ENCODE data around the gene MTOR. TPM values are rescaled to one million over a fixed set of nuclear protein-coding genes. Genes with fewer than 3 reads are reported as not detected.

MTOR gene
- total RNA-seq, 8 experiments from 2014 or later: 27.9 to 59.9 (median 51.2) TPM

GRCh38 chr1:11237356-11237755 lies 25.0 kb downstream of the MTOR start:
- no peak overlapping the region for H3K4me3 ChIP-seq
- H3K4me1 ChIP-seq (replicated peaks in 1 of 2): no peaks in the 10 kb centered on the region
- no peak for ATAC-seq (replicated peaks in 6 of 8)
- H3K27ac ChIP-seq: no peak overlapping the region
- in situ Hi-C loops (cut with MboI; ENCODE audit: low pct_unique_long_range_greater_than_20kb in 2 of 9, low sequenced_read_pairs in 9 of 9, unreplicated experiment in 9 of 9): loop anchor here in 5 of 9 experiments (25.0 kb wide), 2 partner anchors 100 to 400 kb away; no protein-coding TSS in a partner anchor
- WGBS, 10 experiments: 67 to 100% (median 93%) methylated on average over 1 to 6 of the region's 6 CpGs; no CpG with 5 or more reads in 1 of the 10 experiments

GRCh38 chr1:11233208-11233607 lies 29.1 kb downstream of the MTOR start:
- Histone ChIP-seq H3K27ac (no peak overlapping the region), H3K4me3 (no peak overlapping the region), H3K4me1 (replicated peaks in 1 of 2) (no peaks in the 10 kb centered on the region)
- no peak for ATAC-seq (replicated peaks in 6 of 8)
- in situ Hi-C loops (cut with MboI; ENCODE audit: low pct_unique_long_range_greater_than_20kb in 2 of 9, low sequenced_read_pairs in 9 of 9, unreplicated experiment in 9 of 9): loop anchor here in 5 of 9 experiments (25.0 kb wide), 2 partner anchors 96 to 404 kb away; no protein-coding TSS in a partner anchor
- WGBS, 10 experiments: 87 to 100% (median 100%) methylated on average over 1 to 2 of the region's 2 CpGs; no CpG with 5 or more reads in 1 of the 10 experiments

GRCh38 chr1:11229203-11229602 lies 33.1 kb downstream of the MTOR start:
- 81 to 100% (median 97%) methylated on average over 1 to 4 of the region's 4 CpGs; no CpG with 5 or more reads in 2 of the 10 experiments for WGBS, 10 experiments
- no peak for ATAC-seq (replicated peaks in 6 of 8)
- H3K4me3 ChIP-seq: no peak overlapping the region
- in situ Hi-C loops (cut with MboI; ENCODE audit: low pct_unique_long_range_greater_than_20kb in 2 of 9, low sequenced_read_pairs in 9 of 9, unreplicated experiment in 9 of 9): loop anchor here in 5 of 9 experiments (25.0 kb wide), 2 partner anchors 92 to 408 kb away; no protein-coding TSS in a partner anchor
- H3K27ac ChIP-seq: no peak overlapping the region
- H3K4me1 ChIP-seq (replicated peaks in 1 of 2): no peaks in the 10 kb centered on the region

GRCh38 chr1:11227106-11228077 lies 35.0 kb downstream of the MTOR start:
- Histone ChIP-seq H3K4me1 (replicated peaks in 1 of 2) (no peaks in the 10 kb centered on the region), H3K4me3 (no peak overlapping the region), H3K27ac (no peak overlapping the region)
- in situ Hi-C loops (cut with MboI; ENCODE audit: low pct_unique_long_range_greater_than_20kb in 2 of 9, low sequenced_read_pairs in 9 of 9, unreplicated experiment in 9 of 9): loop anchor here in 5 of 9 experiments (25.0 kb wide), 2 partner anchors 90 to 410 kb away; no protein-coding TSS in a partner anchor
- 83 to 100% (median 95%) methylated on average over 3 to 10 of the region's 10 CpGs for WGBS, 10 experiments
- peak in 1 of 8 experiments; percentile 28 for ATAC-seq (replicated peaks in 6 of 8)

- H3K4me3 ChIP-seq: no peak overlapping the region
- no peak for ATAC-seq (replicated peaks in 6 of 8)
- WGBS, 10 experiments: 90 to 100% (median 100%) methylated on average over 1 of the region's 1 CpG; no CpG with 5 or more reads in 6 of the 10 experiments
- no peak overlapping the region for H3K27ac ChIP-seq
- H3K4me1 ChIP-seq (replicated peaks in 1 of 2): no peaks in the 10 kb centered on the region
- in situ Hi-C loops (cut with MboI; ENCODE audit: low pct_unique_long_range_greater_than_20kb in 2 of 9, low sequenced_read_pairs in 9 of 9, unreplicated experiment in 9 of 9): loop anchor here in 1 of 9 experiments (25.0 kb wide), 1 partner anchor 104 kb away; no protein-coding TSS in a partner anchor
Observed at GRCh38 chr1:11216074-11216473, 46.3 kb downstream of the MTOR start.

GRCh38 chr1:11215381-11216005 lies 46.9 kb downstream of the MTOR start:
- Histone ChIP-seq H3K27ac (no peak overlapping the region), H3K4me3 (no peak overlapping the region), H3K4me1 (replicated peaks in 1 of 2) (no peaks in the 10 kb centered on the region)
- 81 to 100% (median 100%) methylated on average over 1 to 2 of the region's 2 CpGs; no CpG with 5 or more reads in 2 of the 10 experiments for WGBS, 10 experiments
- no peak for ATAC-seq (replicated peaks in 6 of 8)
- in situ Hi-C loops (cut with MboI; ENCODE audit: low pct_unique_long_range_greater_than_20kb in 2 of 9, low sequenced_read_pairs in 9 of 9, unreplicated experiment in 9 of 9): loop anchor here in 1 of 9 experiments (25.0 kb wide), 1 partner anchor 103 kb away; no protein-coding TSS in a partner anchor

GRCh38 chr1:11214698-11215380 lies 47.5 kb downstream of the MTOR start:
- in situ Hi-C loops (cut with MboI; ENCODE audit: low pct_unique_long_range_greater_than_20kb in 2 of 9, low sequenced_read_pairs in 9 of 9, unreplicated experiment in 9 of 9): loop anchor here in 1 of 9 experiments (25.0 kb wide), 1 partner anchor 103 kb away; no protein-coding TSS in a partner anchor
- Histone ChIP-seq H3K27ac (no peak overlapping the region), H3K4me1 (replicated peaks in 1 of 2) (no peaks in the 10 kb centered on the region), H3K4me3 (no peak overlapping the region)
- WGBS, 10 experiments: 63 to 87% (median 80%) methylated on average over 2 to 3 of the region's 3 CpGs; no CpG with 5 or more reads in 3 of the 10 experiments
- ATAC-seq (replicated peaks in 6 of 8): no peak

- 83 to 100% (median 96%) methylated on average over 2 to 12 of the region's 12 CpGs for WGBS, 10 experiments
- in situ Hi-C loops (cut with MboI; ENCODE audit: low pct_unique_long_range_greater_than_20kb in 2 of 9, low sequenced_read_pairs in 9 of 9, unreplicated experiment in 9 of 9): loop anchor here in 1 of 9 experiments (25.0 kb wide), 1 partner anchor 100 kb away; no protein-coding TSS in a partner anchor
- no peaks in the 10 kb centered on the region for H3K4me1 ChIP-seq (replicated peaks in 1 of 2)
- no peak overlapping the region for H3K27ac ChIP-seq
- ATAC-seq (replicated peaks in 6 of 8): no peak
- no peak overlapping the region for H3K4me3 ChIP-seq
Observed at GRCh38 chr1:11211925-11212587, 50.3 kb downstream of the MTOR start.

- ATAC-seq (replicated peaks in 6 of 8): no peak
- H3K4me1 ChIP-seq (replicated peaks in 1 of 2): no peaks in the 10 kb centered on the region
- H3K27ac ChIP-seq: no peak overlapping the region
- no peak overlapping the region for H3K4me3 ChIP-seq
- 88 to 100% (median 100%) methylated on average over 1 to 4 of the region's 4 CpGs; no CpG with 5 or more reads in 1 of the 10 experiments for WGBS, 10 experiments
- in situ Hi-C loops (cut with MboI; ENCODE audit: low pct_unique_long_range_greater_than_20kb in 2 of 9, low sequenced_read_pairs in 9 of 9, unreplicated experiment in 9 of 9): loop anchor here in 1 of 9 experiments (25.0 kb wide), 1 partner anchor 99 kb away; no protein-coding TSS in a partner anchor
Observed at GRCh38 chr1:11211461-11211860, 50.9 kb downstream of the MTOR start.

- ATAC-seq (replicated peaks in 6 of 8): peak in 1 of 8 experiments; percentile 20
- Histone ChIP-seq H3K4me1 (replicated peaks in 1 of 2) (no peaks in the 10 kb centered on the region), H3K27ac (no peak overlapping the region), H3K4me3 (no peak overlapping the region)
- 74 to 97% (median 90%) methylated on average over 2 to 6 of the region's 6 CpGs; no CpG with 5 or more reads in 1 of the 10 experiments for WGBS, 10 experiments
- in situ Hi-C loops (cut with MboI; ENCODE audit: low pct_unique_long_range_greater_than_20kb in 2 of 9, low sequenced_read_pairs in 9 of 9, unreplicated experiment in 9 of 9): loop anchor here in 1 of 9 experiments (25.0 kb wide), 1 partner anchor 96 kb away; no protein-coding TSS in a partner anchor
Observed at GRCh38 chr1:11207898-11208611, 54.3 kb downstream of the MTOR start.

Data from motor neuron (in vitro differentiated cells).